Activated CD4-positive, alpha-beta T cell treated with anti-CD3 and anti-CD28 coated beads for 24 hours (primary cell): Measurements from ENCODE around the gene COL9A3.

ENCODE experiments used
- DNase-seq, 2 donors: peaks; one replicate each; pipeline ENCODE4 v3.0.0-alpha.2; 2020; ENCODE audit warnings: low read depth in 2 of 2

Gene COL9A3

DNA sequence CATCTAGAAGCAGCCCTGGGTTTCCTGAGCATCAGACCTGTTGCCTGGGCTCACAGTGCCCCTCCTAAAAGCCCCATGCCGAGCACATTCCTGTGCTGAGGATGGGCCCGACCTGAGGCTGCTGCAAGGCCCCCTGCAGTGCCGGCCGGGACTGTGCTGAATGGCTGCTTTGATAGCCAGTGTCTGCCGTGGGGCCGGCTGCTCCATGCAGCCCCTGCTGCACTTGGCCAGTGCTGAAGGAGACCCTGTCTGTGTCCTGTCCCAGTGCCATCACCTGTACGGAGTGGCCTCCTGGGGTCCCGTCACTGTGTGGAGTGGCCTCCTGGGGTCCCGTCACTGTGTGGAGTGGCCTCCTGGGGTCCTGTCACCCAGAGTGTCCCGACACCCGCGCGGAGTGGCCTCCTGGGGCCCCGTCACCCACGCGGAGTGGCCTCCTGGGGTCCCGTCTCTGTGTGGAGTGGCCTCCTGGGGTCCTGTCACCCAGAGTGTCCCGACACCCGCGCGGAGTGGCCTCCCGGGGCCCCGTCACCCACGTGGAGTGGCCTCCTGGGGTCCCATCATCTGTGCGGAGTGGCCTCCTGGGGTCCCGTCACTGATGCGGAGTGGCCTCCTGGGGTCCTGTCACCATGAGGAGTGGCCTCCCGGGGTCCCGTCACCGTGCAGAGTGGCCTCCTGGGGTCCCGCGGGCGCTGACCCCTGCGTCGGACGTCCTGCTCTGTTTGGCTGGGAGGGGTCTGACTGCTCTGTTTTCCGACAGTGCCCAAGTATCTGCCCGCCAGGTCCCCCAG lies 7.0 kb downstream of the COL9A3 start:
- no peak for DNase-seq

DNA sequence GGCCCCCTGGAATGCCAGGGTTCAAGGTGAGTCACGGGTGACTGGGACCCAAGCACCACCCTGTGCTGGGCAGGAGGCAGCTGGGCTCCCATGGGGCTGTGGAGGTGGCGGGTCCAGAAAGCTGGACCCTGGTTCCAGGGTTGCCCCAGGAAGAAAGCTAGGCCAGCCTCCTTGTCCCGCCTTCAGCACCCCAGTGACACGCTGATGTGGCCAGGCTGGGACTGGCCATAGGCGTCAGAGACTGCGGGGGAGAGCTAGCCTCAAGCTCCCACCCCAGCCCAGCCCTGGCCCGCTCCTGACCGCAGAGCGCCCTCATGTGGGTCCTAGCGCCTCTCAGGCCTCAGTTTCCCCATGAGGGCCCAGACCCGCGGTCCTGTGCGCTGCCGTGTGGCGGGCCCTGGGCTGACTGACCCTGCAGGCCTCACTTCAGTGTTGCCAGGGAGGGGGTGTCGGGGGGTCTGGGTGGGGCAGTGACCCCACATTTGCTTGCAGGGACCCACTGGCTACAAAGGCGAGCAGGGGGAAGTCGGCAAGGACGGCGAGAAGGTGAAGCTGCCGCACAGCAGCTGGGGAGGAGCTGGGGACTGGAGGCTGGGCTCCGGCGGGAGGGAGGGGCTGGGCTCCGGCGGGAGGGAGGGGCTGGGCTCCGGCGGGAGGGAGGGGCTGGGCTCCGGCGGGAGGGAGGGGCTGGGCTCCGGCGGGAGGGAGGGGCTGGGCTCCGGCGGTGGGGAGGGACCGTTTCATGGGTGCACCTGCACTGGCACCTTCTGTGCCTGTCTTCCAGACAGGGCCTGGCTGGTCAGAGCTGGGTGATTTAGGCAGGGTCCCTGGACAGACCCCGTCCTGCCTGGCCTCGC lies 7.9 kb downstream of the COL9A3 start:
- peak in 1 of 2 donors; percentile 28 for DNase-seq

DNA sequence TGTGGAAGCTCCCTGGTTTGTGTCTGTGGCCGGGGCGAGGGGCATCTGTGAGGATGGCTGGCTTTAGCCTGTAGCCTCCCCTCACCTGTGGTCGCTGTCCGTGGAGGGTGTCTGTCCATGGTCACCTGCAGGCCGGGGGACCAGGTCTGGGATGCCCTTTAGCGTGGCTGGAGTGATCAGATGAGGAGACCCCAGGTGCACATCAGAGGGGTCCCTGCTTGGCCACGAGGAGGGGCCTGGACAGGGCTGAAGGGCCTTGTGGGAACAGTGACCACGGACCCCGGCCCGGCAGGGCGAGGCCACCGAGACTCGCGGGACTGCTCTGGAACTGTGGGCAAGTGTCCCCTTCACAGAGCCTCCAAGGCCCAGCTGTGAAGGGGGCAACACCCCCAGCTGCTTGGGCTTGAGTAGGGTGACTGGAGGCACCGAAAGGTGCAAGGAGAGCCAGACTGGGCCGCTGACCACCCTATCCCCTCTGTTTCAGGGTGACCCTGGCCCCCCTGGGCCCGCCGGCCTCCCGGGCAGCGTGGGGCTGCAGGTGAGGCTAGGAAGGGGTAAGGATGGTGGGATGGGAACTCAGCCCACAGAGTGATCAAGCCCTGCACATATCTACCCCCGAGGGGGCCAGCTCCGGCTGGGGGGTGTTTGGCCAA lies 8.6 kb downstream of the COL9A3 start:
- DNase-seq = no peak

DNA sequence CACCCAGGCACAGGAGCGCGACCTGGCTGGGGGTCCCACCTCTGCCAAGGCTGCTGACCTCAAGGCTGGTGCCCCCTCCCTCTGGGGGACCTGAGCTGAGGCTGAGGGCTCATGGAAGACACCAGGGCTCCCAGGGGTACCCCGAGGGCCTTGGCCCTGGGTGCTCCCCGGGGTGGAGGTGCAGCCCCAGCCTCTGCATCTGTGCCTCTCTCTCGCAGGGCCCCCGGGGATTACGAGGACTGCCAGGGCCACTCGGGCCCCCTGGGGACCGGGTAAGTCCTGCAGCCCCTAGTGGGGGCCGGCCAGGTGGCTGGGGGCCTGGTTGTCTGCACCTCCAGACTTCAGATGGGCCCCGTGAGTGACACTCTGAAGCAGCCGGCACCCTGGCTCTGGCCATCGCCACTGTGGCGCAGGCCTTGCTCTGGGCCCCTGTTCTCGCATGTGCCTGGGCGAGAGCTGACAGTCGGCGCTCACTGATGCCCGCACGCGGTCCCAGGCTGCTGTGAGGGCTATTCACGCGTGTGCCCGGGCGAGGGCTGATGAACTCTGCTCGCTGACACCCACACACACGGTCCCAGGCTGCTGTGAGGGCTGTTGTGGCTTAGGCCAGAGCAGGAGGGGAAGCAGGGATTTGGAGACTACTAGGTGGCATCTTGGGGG lies 9.3 kb downstream of the COL9A3 start:
- no peak for DNase-seq

DNA sequence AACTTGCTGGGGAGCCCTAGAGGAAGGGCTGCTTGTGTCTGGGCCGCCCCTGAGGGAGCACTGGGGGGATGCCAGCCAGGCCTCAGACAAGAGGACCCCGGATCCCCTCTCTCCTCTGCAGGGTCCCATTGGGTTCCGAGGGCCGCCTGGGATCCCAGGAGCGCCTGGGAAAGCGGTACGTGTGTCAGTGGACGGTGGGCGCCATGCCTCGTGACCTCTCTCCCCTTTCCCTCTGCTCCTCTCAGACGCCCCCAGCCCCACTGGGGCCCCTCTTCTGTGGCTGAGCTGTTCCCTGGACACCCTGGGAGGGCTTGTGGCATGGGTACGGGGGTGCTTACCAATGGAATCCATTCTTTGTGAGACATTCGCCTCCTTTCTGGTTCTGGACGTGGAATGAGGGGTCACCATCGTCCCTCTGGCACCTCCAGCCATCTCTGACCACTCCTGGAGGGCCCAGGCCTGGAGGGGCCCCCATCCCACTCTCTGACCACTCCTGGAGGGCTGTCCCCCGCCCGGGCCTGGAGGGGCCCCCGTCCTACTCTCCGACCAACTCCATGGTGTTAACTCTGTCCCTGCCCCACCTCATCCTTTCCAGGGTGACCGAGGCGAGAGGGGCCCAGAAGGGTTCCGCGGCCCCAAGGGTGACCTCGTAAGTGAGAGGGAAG lies 9.9 kb downstream of the COL9A3 start:
- no peak for DNase-seq

DNA sequence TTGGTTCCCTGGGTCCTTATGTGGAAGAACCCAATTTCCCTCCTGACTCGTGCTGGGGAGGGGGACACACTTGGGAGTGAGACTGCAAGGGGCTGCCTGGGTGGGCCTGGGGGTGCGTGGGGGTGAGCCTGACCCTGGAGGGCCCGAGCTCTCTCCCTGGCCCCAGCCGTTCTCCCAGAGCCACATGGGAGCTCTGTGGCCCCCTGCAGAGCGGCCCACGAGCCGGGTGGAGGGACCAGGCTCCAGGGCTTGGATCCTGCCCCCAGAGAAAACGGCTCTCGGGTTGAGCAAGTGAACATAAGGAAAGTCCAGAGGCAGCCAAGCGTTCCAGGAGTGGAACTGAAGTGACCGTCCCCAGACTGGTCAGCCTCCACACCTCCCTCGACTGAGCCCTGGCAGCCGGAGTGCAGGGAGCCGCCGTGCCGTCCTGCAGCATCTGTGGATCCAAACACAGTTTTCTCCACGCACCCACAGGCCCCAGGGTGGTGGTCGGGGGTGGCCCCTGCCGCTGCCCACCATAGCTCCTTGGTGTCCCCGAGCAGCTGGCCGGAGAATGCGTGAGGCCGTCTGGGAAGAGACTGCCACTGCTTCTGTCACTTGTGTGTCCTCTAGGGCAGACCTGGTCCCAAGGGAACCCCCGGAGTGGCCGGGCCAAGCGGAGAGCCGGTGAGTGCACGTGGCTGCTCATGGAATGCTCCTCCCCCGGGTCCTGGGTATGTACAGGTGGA lies 10.6 kb downstream of the COL9A3 start:
- no peak for DNase-seq

DNA sequence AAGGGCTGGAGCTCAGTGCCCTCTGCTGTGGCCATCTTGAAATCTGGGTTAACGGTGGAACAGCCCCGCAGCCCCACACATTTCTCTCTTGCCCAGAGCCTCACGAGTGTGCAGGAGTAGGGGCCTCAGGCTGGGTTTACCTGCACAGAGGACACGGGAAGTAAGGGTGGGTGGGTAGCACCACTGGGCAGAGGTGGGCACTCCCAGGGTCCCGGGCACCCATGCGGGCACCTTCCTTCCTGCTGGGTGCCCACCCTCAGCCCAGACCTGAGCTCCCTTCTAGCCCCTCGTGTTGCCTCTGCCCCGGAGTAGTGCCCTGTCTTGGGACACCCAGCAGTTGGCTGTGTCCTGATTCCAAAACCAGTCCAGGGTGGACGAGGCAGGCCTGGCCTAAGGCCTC lies 11.2 kb downstream of the COL9A3 start:
- DNase-seq = no peak

DNA sequence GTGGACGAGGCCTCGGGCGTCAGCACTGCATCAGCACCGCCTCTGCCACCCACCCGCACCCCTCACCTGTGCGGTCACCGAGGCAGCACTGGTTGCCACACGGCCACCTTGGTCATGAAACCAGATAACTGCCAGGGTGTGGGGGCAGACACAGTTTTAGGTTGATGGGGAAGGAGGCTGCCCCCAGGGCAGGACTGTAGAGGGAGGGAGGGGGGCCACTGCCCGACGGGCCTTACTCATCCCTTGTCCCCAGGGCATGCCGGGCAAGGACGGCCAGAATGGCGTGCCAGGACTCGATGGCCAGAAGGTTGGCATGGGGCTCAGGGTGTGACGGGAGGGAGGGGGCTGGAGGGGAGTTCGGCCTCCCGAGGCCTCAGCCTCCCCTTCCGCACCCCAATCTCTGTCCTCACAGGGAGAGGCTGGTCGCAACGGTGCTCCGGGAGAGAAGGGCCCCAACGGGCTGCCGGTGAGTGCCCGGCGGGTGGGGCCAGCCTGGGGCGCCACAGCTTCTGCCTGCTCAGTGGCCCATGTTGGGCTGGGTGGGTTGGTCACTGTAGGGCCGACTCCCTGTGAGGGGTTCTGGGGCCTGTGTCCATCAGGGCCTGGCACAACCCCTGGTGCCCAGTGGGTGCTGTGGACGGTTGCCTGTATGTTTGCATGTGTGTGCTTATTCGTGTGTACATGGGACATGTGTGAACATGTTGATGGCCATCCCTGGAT lies 11.8 kb downstream of the COL9A3 start:
- no peak for DNase-seq

DNA sequence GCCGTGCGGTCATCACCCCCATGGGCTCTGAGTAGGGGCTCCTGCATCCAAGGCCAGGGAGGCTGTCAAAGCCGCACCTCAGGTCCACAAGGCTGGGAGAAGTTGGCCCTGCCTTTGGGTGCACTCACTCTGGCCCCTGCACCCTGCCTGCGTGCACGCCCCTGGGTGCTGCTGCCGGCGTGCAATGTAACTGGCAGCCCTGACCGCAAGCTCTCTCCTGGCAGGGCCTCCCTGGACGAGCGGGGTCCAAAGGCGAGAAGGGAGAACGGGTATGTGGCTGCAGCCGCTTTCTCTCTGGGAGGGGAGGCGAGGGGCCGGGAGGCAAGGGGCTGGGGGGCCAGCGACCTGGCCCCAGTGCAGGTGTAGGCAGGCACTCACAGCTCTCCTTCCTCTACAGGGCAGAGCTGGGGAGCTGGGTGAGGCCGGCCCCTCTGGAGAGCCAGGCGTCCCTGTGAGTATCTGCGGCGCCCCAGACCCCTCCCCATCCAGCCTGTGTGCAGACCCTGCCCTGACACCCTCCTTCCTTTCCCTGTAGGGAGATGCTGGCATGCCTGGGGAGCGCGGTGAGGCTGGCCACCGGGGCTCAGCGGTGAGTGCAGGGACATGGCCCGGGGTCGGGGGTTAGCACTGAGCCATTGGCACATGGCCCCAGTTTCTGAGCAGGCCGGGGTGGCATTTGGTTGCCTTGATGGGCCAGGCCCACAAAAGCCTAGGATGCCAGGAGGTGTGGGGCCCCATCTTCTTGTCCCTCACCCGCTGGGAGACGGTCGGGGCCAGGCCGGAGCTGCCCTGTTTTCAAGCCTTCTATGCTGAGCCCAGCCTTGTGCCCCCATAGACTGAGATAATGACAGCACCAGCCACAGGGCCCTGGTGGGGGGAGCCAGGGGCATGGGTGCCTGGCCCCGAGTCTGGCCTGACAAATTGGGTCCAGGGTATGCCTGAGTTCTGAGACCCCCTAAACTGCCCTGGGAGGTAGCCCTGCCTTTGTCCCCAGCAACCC lies 12.7 kb downstream of the COL9A3 start:
- no peak for DNase-seq

DNA sequence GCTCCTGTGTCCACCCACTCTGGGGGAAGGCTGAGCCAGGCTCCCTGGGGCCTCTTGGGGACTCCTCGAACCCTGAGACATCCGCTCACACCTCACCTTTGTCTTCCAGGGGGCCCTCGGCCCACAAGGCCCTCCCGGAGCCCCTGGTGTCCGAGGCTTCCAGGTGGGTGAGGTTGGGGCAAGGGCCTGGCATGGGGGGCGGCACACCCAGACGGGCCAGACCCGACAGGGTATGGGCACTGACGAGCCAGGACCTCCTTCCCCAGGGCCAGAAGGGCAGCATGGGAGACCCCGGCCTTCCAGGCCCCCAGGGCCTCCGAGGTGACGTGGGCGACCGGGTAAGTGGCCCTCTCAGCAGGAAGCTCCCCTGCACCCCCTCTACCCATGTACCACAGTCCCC lies 13.4 kb downstream of the COL9A3 start:
- DNase-seq = no peak

DNA sequence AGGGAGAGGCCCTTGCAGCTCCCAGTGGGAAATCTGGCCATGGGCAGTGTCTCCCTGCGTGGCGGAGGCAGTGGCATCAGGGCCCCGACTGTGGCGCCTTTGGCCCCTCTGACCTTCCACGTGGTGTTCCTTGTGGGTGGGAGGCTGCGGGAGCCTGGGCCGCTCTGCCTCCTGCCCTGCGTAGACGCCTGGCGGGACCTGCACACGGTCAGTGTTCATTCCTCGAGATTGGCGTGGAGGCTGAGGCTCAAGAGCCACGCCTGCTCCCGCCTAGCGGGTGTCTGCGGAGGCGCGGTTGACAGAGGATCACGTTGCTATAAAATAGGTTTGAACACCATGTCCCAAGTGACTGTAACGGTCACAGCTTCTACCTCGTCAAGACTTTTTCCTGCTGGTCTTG lies 14.0 kb downstream of the COL9A3 start:
- DNase-seq = no peak

DNA sequence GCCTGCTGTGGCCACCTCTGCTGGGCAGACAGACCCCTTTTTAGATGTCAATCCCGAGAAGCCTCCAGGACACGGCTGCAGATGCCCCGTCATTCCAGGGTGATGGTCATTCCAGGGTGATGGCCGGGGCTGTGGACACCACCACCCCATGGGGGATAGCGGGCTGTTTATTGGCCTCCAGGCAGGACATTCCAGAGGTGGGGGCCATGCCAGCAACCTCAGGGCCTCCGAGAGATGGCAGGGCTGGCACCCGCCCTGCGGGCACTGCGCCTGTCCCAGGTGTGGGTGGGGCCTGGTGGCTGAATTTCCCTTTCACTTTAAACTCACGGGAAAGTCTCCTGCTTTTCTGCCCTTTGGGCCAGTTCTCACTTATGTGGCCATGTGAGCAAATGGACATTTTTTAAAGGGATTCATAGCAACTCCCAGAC lies 14.5 kb downstream of the COL9A3 start:
- no peak for DNase-seq

DNA sequence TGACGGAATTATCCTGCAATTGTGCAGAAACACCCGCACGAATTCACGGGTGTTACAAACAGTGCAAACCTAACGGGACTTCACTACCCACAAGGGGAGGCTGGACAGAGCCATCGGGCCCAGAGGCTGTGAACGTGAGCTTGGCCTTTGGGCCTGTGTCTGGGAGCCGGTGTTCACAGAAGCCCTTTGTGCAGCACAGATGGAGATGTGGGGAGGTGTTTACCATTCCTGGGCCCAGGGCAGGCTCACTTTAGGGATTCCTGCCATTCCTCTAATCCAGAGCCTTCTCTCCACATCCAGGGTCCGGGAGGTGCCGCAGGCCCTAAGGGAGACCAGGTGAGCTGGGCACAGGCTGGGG lies 15.0 kb downstream of the COL9A3 start:
- DNase-seq = no peak

DNA sequence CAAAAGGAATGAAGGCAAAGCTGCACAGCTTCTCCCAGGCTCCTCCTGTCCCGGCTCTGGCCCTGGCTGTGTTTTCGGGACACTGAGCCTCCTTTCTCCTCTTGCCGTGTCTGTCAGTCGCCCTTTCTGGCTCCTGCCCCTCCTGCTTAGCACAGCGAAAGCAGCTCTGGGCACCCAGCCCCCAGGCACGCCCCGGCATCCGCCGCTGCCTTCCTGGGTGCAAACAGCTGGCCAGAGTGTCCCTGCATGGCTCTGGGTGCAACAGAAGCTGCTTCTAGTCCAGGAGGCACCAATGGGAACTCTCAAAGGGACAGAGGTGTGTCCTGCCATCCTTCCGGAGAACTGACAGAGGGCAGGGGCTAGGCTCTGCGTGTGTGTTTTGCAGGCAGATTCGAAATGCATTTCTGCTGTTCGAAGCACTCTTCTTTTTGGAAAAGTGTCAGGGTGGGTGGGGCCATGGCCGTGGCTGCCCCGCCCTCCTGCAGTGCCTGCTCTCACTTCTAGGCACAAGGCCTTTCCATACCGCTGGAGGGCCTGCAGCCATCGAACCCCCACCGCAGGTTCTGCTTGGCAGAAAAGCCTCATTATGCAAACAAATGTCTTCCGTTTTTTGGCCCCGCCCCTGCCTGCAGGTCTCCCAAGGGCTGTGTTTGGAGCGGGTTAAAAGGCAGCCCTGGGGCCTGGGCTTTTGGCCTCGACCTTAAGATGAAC lies 15.5 kb downstream of the COL9A3 start:
- no peak for DNase-seq

DNA sequence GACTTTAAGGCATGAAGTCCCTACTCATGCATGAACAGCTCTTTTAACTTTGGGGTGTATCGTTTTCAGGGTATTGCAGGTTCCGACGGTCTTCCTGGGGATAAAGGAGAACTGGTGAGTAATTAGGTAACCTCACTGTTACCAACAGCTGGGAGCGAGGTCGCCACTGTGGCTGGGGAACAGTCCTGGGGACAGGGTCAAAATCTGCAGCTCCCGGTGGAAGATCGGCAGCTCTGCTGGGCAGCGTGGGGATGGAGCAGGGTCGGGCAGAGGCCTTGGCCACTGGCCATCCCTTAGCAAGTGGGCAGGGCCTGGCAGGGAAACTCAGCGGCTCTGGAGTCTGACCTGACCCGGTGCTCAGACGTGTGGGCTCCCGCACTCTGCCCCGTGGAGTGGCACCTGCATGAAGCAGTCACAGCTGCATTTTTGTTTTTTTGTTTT lies 16.1 kb downstream of the COL9A3 start:
- no peak for DNase-seq

DNA sequence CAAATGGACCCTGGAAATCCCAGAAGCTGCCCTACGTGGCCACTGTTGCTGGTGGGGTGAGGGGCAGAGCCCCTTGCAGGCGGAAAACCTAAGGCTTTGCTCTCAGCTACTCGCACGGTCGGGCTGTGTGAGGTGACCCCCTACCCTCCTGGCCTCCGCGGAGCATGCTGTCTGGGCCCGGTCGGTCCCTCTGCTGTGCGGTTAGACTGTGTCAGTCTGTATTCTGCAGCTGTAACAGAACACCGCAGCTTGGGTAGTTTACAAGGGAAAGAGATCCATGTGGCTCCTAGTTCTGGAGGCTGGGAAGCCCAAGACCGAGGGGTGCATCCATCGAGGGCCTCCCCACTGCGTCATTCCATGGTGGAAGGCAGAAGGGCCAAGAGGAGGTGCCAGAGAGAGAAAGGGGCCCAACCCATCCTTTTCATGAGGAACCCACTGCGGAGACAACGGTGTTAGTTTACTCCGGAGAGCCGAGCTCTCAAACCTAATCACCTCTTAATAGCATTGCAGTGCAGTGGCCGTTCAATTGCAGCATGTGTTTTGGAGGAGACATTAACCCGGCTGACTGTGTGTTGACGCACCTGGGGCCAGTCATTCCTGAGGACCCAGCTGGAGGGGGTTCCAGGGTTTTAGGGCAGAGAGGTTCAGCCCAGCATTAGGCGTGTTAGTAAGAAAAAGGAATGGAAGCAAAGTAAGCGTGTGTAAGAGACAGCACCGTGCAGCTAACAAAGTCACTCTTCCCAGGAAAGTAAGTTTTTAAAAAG lies 18.3 kb downstream of the COL9A3 start:
- no peak for DNase-seq
